HG02884 (cell line): ENCODE data around the gene COL20A1.
"Not testable (repeated sequence)": the region's sequence is repeated elsewhere in the genome, so short reads cannot be mapped to it uniquely, and the experiment has no call there.

Experiments used
- ATAC-seq: cut with Tn5 transposase; IDR thresholded peaks from one replicate; pipeline ENCODE4 v1.9.1; 2021; ENCODE audit warnings: mild to moderate bottlenecking, moderate library complexity; ENCODE audit not compliant: unreplicated experiment

The COL20A1 gene

GRCh38 chr20:63290136-63290676 is 2.8 kb upstream of the COL20A1 start:
- ATAC-seq: no peak

GRCh38 chr20:63290677-63291472 is 2.1 kb upstream of the COL20A1 start:
- no peak for ATAC-seq

GRCh38 chr20:63291811-63292210 is 1.2 kb upstream of the COL20A1 start:
- no peak for ATAC-seq

GRCh38 chr20:63292292-63292701 is 689 bp upstream of the COL20A1 start:
- ATAC-seq: no peak

- ATAC-seq: no peak
Observed at GRCh38 chr20:63293456-63293855, 470 bp downstream of the COL20A1 start.

- no peak for ATAC-seq
Observed at GRCh38 chr20:63293871-63294535, 1.0 kb downstream of the COL20A1 start.

- no peak for ATAC-seq
Observed at GRCh38 chr20:63294536-63294900, 1.5 kb downstream of the COL20A1 start.

- ATAC-seq: no peak
Observed at GRCh38 chr20:63295018-63295417, 2.0 kb downstream of the COL20A1 start.

- no peak for ATAC-seq
Observed at GRCh38 chr20:63295422-63295821, 2.4 kb downstream of the COL20A1 start.

GRCh38 chr20:63295846-63296245 is 2.9 kb downstream of the COL20A1 start:
- ATAC-seq: no peak

- no peak for ATAC-seq
Observed at GRCh38 chr20:63296531-63297299, 3.7 kb downstream of the COL20A1 start.

GRCh38 chr20:63297371-63297781 is 4.4 kb downstream of the COL20A1 start:
- no peak for ATAC-seq

GRCh38 chr20:63297796-63298572 is 5.0 kb downstream of the COL20A1 start:
- ATAC-seq: no peak

- ATAC-seq: no peak
Observed at GRCh38 chr20:63298731-63299312, 5.8 kb downstream of the COL20A1 start.

- ATAC-seq: no peak
Observed at GRCh38 chr20:63301671-63302070, 8.7 kb downstream of the COL20A1 start.

- no peak for ATAC-seq
Observed at GRCh38 chr20:63303095-63303666, 10.2 kb downstream of the COL20A1 start.

- no peak for ATAC-seq
Observed at GRCh38 chr20:63305393-63305792, 12.4 kb downstream of the COL20A1 start.

GRCh38 chr20:63305933-63306672 is 13.1 kb downstream of the COL20A1 start:
- ATAC-seq: not testable (repeated sequence)
